ENCODE measurements around the gene MYOF. TPM values are rescaled to one million over a fixed set of nuclear protein-coding genes. Genes with fewer than 3 reads are reported as not detected.
A peak's percentile ranks its signal among the peaks of the same experiment; 100 is the strongest.

MYOF gene
- total RNA-seq, 4 donors from 2014 or later, result 61.1 to 123 (median 99.6) TPM

DNA sequence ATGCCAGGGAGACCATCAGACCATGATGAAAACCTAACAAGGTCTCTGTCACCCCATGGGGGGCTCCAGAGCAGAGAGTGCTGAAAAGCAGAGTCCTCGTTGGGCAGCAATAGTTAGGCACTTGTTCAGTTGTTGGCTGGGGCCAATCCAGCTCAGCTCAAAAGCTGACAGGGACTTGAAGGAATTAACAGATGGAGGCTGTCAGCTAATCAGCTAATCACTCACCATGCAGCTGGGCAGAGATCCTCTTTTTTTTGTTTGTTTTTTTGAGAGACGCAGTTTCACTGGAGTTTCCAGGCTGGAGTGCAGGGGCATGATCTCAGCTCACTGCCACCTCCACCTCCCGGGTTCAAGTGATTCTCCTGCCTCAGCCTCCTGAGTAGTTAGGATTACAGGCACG, 32.4 kb upstream of the MYOF start:
- Histone ChIP-seq H3K4me1 (peaks cover 0 to 9% (median 0%) of the 10 kb centered on the region in 3 donors), H3K9me3 (no peaks in the 10 kb centered on the region), H3K36me3 (peaks cover 0 to 20% (median 0%) of the 10 kb centered on the region in 3 donors), H3K27ac (peak overlapping the region in 2 of 4 donors; percentile 52 to 64), H3K4me3 (no peak overlapping the region), H3K27me3 (no peaks in the 10 kb centered on the region)
- TF ChIP-seq POLR2A (IDR thresholded peaks at IDR 0.05), result no peak
- TF ChIP-seq, protein P1, sequence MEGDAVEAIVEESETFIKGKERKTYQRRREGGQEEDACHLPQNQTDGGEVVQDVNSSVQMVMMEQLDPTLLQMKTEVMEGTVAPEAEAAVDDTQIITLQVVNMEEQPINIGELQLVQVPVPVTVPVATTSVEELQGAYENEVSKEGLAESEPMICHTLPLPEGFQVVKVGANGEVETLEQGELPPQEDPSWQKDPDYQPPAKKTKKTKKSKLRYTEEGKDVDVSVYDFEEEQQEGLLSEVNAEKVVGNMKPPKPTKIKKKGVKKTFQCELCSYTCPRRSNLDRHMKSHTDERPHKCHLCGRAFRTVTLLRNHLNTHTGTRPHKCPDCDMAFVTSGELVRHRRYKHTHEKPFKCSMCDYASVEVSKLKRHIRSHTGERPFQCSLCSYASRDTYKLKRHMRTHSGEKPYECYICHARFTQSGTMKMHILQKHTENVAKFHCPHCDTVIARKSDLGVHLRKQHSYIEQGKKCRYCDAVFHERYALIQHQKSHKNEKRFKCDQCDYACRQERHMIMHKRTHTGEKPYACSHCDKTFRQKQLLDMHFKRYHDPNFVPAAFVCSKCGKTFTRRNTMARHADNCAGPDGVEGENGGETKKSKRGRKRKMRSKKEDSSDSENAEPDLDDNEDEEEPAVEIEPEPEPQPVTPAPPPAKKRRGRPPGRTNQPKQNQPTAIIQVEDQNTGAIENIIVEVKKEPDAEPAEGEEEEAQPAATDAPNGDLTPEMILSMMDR (IDR thresholded peaks at IDR 0.05), result no peak
- 74 to 82% methylated on average over 3 of the region's 4 CpGs for WGBS, 2 donors
- intact Hi-C loops (cut with DNase I), result no loop called here
- no peak for DNase-seq

DNA sequence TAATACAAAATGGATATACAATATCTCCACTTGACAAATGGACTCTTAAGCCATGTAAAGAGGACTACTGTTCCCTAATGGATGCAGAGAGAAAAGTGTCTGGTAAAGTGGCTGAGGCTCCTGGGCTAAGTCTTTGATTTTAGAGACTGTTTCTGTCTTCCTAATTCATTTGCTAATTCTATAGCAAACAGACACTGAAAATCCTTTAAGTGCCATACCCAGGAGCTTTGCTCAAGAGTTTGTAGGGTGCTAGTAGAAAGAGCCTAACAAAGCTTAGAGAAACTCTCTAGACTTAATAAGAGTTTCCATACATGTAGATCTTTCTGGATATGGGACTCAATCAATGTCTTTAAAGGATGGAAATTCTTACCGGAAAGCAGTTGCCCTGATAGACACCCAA, 31.0 kb upstream of the MYOF start:
- Histone ChIP-seq H3K9me3 (no peaks in the 10 kb centered on the region), H3K36me3 (peaks cover 0 to 8% (median 0%) of the 10 kb centered on the region in 3 donors), H3K4me1 (peaks cover 0 to 9% (median 0%) of the 10 kb centered on the region in 3 donors), H3K27me3 (no peaks in the 10 kb centered on the region), H3K4me3 (no peak overlapping the region), H3K27ac (no peak overlapping the region)
- DNase-seq, result no peak
- WGBS, 2 donors, result 50 to 100% methylated on average over 1 of the region's 1 CpG
- TF ChIP-seq, protein P1 (IDR thresholded peaks at IDR 0.05), result no peak
- no peak for TF ChIP-seq POLR2A (IDR thresholded peaks at IDR 0.05)
- intact Hi-C loops (cut with DNase I), result no loop called here

DNA sequence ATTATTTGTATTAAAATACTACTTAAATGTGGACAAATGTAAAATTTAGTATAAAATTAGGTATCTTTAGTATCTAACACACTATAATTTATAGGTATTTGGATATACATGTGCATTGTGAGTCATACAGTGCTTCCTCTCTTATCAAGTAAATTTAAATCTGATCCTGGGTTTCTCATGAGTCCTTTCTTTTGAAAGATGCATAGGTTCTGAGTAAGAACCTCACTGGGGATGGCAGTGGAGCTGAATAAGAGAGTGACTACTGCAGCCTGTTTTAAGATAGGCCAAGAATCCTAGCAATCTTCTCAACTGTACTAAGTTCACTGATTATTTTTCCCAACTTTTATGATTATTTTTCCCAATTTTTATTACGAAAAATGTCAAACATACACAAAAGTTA, 30.4 kb upstream of the MYOF start:
- Histone ChIP-seq H3K9me3 (no peaks in the 10 kb centered on the region), H3K27ac (no peak overlapping the region), H3K4me1 (peaks cover 0 to 9% (median 0%) of the 10 kb centered on the region in 3 donors), H3K27me3 (no peaks in the 10 kb centered on the region), H3K36me3 (peaks cover 0 to 3% (median 0%) of the 10 kb centered on the region in 3 donors), H3K4me3 (no peak overlapping the region)
- no peak for DNase-seq
- 100% methylated on average over 1 of the region's 1 CpG for WGBS, 2 donors
- intact Hi-C loops (cut with DNase I), result no loop called here
- TF ChIP-seq, protein P1 (IDR thresholded peaks at IDR 0.05), result no peak
- no peak for TF ChIP-seq POLR2A (IDR thresholded peaks at IDR 0.05)

DNA sequence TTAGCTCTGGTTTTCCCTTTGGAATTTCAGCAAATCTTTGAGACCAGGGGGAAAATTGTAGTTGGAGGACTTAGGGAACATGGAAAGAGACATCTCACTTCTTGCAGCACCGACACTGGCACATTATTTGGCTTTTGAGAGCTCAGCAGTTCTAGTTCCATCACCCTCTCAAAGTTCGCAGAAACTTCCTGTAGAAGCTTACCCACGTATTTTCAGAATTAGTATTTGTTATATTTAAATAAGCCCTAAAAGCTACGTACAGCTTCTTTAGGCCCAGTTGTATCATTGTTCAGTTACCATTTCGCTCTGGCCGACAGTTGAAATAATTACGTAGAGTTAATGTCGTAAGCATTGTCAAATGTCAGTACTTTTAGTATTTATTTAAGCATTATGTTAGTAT, 27.7 kb upstream of the MYOF start:
- Histone ChIP-seq H3K4me3 (no peak overlapping the region), H3K4me1 (peaks cover 0 to 3% (median 0%) of the 10 kb centered on the region in 3 donors), H3K27ac (no peak overlapping the region), H3K9me3 (no peaks in the 10 kb centered on the region), H3K27me3 (no peaks in the 10 kb centered on the region), H3K36me3 (no peaks in the 10 kb centered on the region)
- intact Hi-C loops (cut with DNase I), result no loop called here
- DNase-seq, result no peak
- no peak for TF ChIP-seq POLR2A (IDR thresholded peaks at IDR 0.05)
- TF ChIP-seq, protein P1 (IDR thresholded peaks at IDR 0.05), result no peak
- 81 to 90% methylated on average over 8 of the region's 8 CpGs for WGBS, 2 donors

DNA sequence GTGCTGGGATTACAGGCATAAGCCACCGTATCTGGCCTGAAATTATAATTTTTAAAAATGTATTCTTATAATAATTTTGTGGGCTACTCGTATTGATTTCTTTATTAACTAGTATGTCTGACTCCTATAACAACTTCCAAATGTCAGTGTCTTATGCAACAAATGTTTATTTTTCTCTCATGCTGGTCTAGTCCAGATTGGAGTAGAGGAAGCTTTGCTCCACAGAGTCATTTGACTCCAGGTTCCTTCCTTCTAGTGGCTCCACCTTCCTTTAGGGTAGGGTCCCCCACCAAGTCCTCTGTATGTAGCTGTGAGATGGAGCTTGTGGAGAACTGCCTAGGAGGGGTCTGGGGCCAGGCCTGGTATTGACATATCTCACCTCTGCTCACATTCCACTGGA, 22.9 kb upstream of the MYOF start:
- H3K27me3 ChIP-seq, result no peaks in the 10 kb centered on the region
- no peak for TF ChIP-seq POLR2A (IDR thresholded peaks at IDR 0.05)
- TF ChIP-seq, protein P1 (IDR thresholded peaks at IDR 0.05), result no peak
- H3K36me3 ChIP-seq, result no peaks in the 10 kb centered on the region
- no peak overlapping the region for H3K27ac ChIP-seq
- no peaks in the 10 kb centered on the region for H3K4me1 ChIP-seq
- no peak for DNase-seq
- no peak overlapping the region for H3K4me3 ChIP-seq
- no peaks in the 10 kb centered on the region for H3K9me3 ChIP-seq
- intact Hi-C loops (cut with DNase I), result no loop called here
- 86 to 90% methylated on average over 2 of the region's 2 CpGs for WGBS, 2 donors
